GM12801 (cell line): ENCODE data around the gene TMEM270.

Experiments
- CTCF ChIP-seq: IDR thresholded peaks from one replicate; pipeline ENCODE4 v1.5.1; 2011; ENCODE audit warnings: control low read depth; ENCODE audit not compliant: insufficient read length; ENCODE audit errors: extremely low read depth

The TMEM270 gene

GRCh38 chr7:73904219-73905137 lies 43.5 kb downstream of the TMEM270 start:
- no peak for TF ChIP-seq CTCF

- no peak for TF ChIP-seq CTCF
These were observed 44.4 kb downstream of the TMEM270 start for GRCh38 chr7:73905360-73905759.

DNA sequence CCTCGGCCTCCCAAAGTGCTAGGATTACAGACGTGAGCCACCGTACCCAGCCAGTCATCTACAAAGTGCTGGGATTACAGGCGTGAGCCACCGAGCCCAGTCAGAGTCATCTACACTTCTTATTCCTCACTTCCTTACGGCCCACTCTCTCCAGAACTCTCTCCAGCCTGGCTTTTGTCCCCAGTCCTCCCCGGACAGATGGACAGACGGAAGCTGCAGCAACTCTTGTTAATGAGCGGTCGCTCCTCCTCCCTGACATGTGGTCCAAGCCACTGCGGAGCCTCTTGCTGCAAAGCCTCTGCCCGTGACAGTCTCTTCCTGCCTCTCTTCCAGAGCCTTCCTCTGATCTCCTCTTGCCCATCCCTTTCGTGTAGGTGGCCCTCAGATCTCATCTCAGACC lies 45.9 kb downstream of the TMEM270 start:
- no peak for TF ChIP-seq CTCF

- no peak for TF ChIP-seq CTCF
These were observed 46.7 kb downstream of the TMEM270 start for GRCh38 chr7:73907554-73908122.

- TF ChIP-seq CTCF: no peak
These were observed 47.2 kb downstream of the TMEM270 start for GRCh38 chr7:73908123-73908611.

DNA sequence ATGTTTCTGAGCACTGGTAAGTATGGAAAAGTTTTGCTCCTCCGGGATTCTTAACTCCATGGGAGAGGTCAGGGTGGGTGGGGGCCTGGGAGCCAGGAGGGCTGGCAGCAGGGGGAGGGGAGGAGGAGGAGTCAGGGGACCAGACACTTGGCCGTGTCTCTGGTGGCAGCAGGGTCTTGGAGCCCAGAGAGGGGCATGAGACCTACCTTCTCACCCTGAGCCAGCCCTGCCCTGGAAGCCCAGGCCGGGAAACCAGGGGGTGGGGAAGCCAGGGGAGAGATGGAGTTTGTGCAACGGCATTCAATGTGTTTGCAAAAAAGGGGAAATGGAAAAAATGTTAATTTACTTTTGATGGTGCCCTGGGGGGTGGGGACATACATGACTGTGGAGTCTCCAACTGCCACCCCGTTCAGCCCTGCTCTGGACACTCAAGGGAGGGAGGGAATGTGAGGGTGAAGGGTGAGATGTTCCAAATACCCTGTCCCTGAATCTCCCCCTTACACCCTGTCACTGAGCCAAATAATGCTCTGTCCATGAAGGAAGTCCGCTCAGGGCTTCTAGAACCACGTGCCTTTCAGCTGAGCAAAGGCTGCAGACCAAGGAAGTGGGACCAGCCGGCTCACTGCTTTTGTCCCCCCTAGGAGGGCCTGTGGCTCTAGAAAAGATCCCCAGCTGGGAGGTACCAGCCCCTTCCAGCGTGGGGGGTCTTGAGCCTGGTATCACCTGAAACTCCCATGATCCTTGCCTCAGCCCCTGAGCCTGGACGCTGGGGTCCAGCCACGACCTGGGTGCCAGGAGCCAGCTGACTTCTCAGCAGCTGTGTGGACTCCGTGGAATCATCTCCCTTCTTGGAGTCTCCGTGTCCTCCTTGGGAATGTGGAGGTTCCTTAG lies 48.3 kb downstream of the TMEM270 start:
- no peak for TF ChIP-seq CTCF

DNA sequence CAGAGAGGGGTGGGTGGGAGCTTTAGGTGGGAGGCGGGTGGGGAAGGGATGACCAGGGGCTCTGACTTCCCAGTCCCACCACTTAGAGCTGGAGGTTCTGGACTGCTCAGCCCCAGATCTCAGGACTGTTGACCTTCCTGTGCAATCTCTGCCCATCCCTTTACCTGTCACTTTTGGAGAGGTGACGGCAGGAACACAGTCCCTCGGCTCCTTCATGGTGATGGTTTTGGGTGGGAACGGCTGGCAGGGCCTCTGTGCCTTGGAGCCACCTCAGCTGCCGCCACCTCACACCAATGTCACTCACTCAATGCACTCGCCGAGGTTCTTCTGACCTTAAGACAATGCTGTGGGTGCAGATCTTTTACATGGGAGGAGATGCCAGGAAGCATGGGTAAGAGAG lies 49.0 kb downstream of the TMEM270 start:
- TF ChIP-seq CTCF: no peak
